T-helper 17 cell (primary cell): ENCODE data around the gene TMEM150B. TPM values are rescaled to one million over a fixed set of nuclear protein-coding genes. Genes with fewer than 3 reads are reported as not detected.

Experiments used
- ATAC-seq: fragments of 150-1000 bp; cut with Tn5 transposase; 2 replicates; pipeline ENCODE4 v1.10.0; 2021; ENCODE audit warnings: mild to moderate bottlenecking, moderate library complexity
- DNase-seq, 3 donors: peaks; one replicate each; pipeline versions ENCODE4 v3.0.0 to v3.0.0-alpha.2; 2020 to 2021
- H3K9me3 ChIP-seq: one replicate; pipeline ENCODE4 v1.7.0; 2013; ENCODE audit warnings: low read length, mild to moderate bottlenecking; ENCODE audit not compliant: control insufficient read depth, poor library complexity, severe bottlenecking
- H3K27ac Mint-ChIP-seq: one replicate; pipeline ENCODE4 v1.8.0; 2022; ENCODE audit warnings: mild to moderate bottlenecking, moderate library complexity, mixed read lengths
- H3K27me3 Mint-ChIP-seq: one replicate; pipeline ENCODE4 v1.8.0; 2022; ENCODE audit warnings: mixed read lengths
- H3K36me3 Mint-ChIP-seq: one replicate; pipeline ENCODE4 v1.8.0; 2022; ENCODE audit warnings: low read depth, mixed read lengths
- H3K4me1 Mint-ChIP-seq: one replicate; pipeline ENCODE4 v1.8.0; 2022; ENCODE audit warnings: mild to moderate bottlenecking, mixed read lengths
- H3K4me3 Mint-ChIP-seq: one replicate; pipeline ENCODE4 v1.8.0; 2022; ENCODE audit warnings: mild to moderate bottlenecking, moderate library complexity, mixed read lengths
- total RNA-seq, 4 donors: library from RNA in 2 of 4; stranded (reverse) in 2 of 4; gene quantifications; one replicate each; pipeline ENCODE4 v1.2.3 and lab custom pipeline; 2022 to 2026

The TMEM150B gene
- total RNA-seq, 2 donors from 2014 or later: 0.75 TPM; not detected in 1

GRCh38 chr19:55315956-55316525, 9.1 kb downstream of the TMEM150B start:
- H3K36me3 Mint-ChIP-seq: no peaks in the 10 kb centered on the region
- no peak overlapping the region for H3K27ac Mint-ChIP-seq
- no peak overlapping the region for H3K4me3 Mint-ChIP-seq
- H3K27me3 Mint-ChIP-seq: no peaks in the 10 kb centered on the region
- ATAC-seq (no peak), DNase-seq (no peak)
- no peaks in the 10 kb centered on the region for H3K9me3 ChIP-seq
- H3K4me1 Mint-ChIP-seq: peaks cover 2% of the 10 kb centered on the region

- H3K9me3 ChIP-seq: no peaks in the 10 kb centered on the region
- ATAC-seq: no peak
- Mint-ChIP-seq H3K27me3 (no peaks in the 10 kb centered on the region), H3K27ac (no peak overlapping the region), H3K36me3 (no peaks in the 10 kb centered on the region), H3K4me1 (peaks cover 2% of the 10 kb centered on the region), H3K4me3 (no peak overlapping the region)
- no peak for DNase-seq
These were observed 10.7 kb downstream of the TMEM150B start for GRCh38 chr19:55314396-55314795.

- ATAC-seq: no peak
- Mint-ChIP-seq H3K27ac (no peak overlapping the region), H3K4me3 (no peak overlapping the region), H3K4me1 (peaks cover 2% of the 10 kb centered on the region), H3K36me3 (no peaks in the 10 kb centered on the region), H3K27me3 (no peaks in the 10 kb centered on the region)
- H3K9me3 ChIP-seq: no peaks in the 10 kb centered on the region
- DNase-seq: no peak
These were observed 12.3 kb downstream of the TMEM150B start for GRCh38 chr19:55312621-55313512.

GRCh38 chr19:55311797-55312196, 13.3 kb downstream of the TMEM150B start:
- H3K9me3 ChIP-seq: no peaks in the 10 kb centered on the region
- Mint-ChIP-seq H3K4me3 (no peak overlapping the region), H3K36me3 (no peaks in the 10 kb centered on the region), H3K27me3 (no peaks in the 10 kb centered on the region), H3K27ac (no peak overlapping the region), H3K4me1 (peaks cover 2% of the 10 kb centered on the region)
- DNase-seq: no peak
- ATAC-seq: no peak

GRCh38 chr19:55311397-55311796, 13.7 kb downstream of the TMEM150B start:
- Mint-ChIP-seq H3K4me1 (peaks cover 2% of the 10 kb centered on the region), H3K36me3 (no peaks in the 10 kb centered on the region), H3K27me3 (no peaks in the 10 kb centered on the region), H3K27ac (no peak overlapping the region), H3K4me3 (no peak overlapping the region)
- H3K9me3 ChIP-seq: no peaks in the 10 kb centered on the region
- ATAC-seq: no peak
- no peak for DNase-seq

- H3K27ac Mint-ChIP-seq: no peak overlapping the region
- peaks cover 2% of the 10 kb centered on the region for H3K4me1 Mint-ChIP-seq
- no peaks in the 10 kb centered on the region for H3K9me3 ChIP-seq
- no peak overlapping the region for H3K4me3 Mint-ChIP-seq
- DNase-seq (no peak), ATAC-seq (no peak)
- H3K36me3 Mint-ChIP-seq: no peaks in the 10 kb centered on the region
- H3K27me3 Mint-ChIP-seq: no peaks in the 10 kb centered on the region
These were observed 14.6 kb downstream of the TMEM150B start for GRCh38 chr19:55310498-55310897.

GRCh38 chr19:55309448-55309847, 15.7 kb downstream of the TMEM150B start:
- no peak for DNase-seq
- no peak for ATAC-seq
- H3K9me3 ChIP-seq: no peaks in the 10 kb centered on the region
- peaks cover 5% of the 10 kb centered on the region for H3K4me1 Mint-ChIP-seq
- no peak overlapping the region for H3K27ac Mint-ChIP-seq
- no peaks in the 10 kb centered on the region for H3K36me3 Mint-ChIP-seq
- H3K4me3 Mint-ChIP-seq: no peak overlapping the region
- no peaks in the 10 kb centered on the region for H3K27me3 Mint-ChIP-seq

- Mint-ChIP-seq H3K4me1 (peaks cover 2% of the 10 kb centered on the region), H3K27ac (no peak overlapping the region), H3K4me3 (no peak overlapping the region), H3K36me3 (no peaks in the 10 kb centered on the region), H3K27me3 (no peaks in the 10 kb centered on the region)
- ATAC-seq: no peak
- no peak for DNase-seq
- H3K9me3 ChIP-seq: no peaks in the 10 kb centered on the region
These were observed 16.9 kb downstream of the TMEM150B start for GRCh38 chr19:55308281-55308680.

GRCh38 chr19:55306712-55307111, 18.4 kb downstream of the TMEM150B start:
- Mint-ChIP-seq H3K4me1 (peaks cover 6% of the 10 kb centered on the region), H3K4me3 (no peak overlapping the region), H3K27me3 (no peaks in the 10 kb centered on the region), H3K36me3 (no peaks in the 10 kb centered on the region), H3K27ac (no peak overlapping the region)
- H3K9me3 ChIP-seq: no peaks in the 10 kb centered on the region
- DNase-seq (no peak), ATAC-seq (no peak)

GRCh38 chr19:55305983-55306562, 19.1 kb downstream of the TMEM150B start:
- ATAC-seq (no peak), DNase-seq (no peak)
- H3K4me1 Mint-ChIP-seq: peaks cover 8% of the 10 kb centered on the region
- H3K36me3 Mint-ChIP-seq: no peaks in the 10 kb centered on the region
- no peaks in the 10 kb centered on the region for H3K27me3 Mint-ChIP-seq
- H3K4me3 Mint-ChIP-seq: no peak overlapping the region
- H3K27ac Mint-ChIP-seq: no peak overlapping the region
- H3K9me3 ChIP-seq: no peaks in the 10 kb centered on the region

GRCh38 chr19:55305491-55305890, 19.6 kb downstream of the TMEM150B start:
- Mint-ChIP-seq H3K36me3 (no peaks in the 10 kb centered on the region), H3K27me3 (no peaks in the 10 kb centered on the region), H3K27ac (no peak overlapping the region), H3K4me1 (peaks cover 8% of the 10 kb centered on the region), H3K4me3 (no peak overlapping the region)
- H3K9me3 ChIP-seq: no peaks in the 10 kb centered on the region
- ATAC-seq (peak; percentile 74), DNase-seq (peak; percentile 29 to 31 (median 29))

- Mint-ChIP-seq H3K27me3 (no peaks in the 10 kb centered on the region), H3K36me3 (no peaks in the 10 kb centered on the region), H3K27ac (no peak overlapping the region), H3K4me3 (no peak overlapping the region), H3K4me1 (peaks cover 8% of the 10 kb centered on the region)
- DNase-seq (no peak), ATAC-seq (no peak)
- no peaks in the 10 kb centered on the region for H3K9me3 ChIP-seq
These were observed 20.2 kb downstream of the TMEM150B start for GRCh38 chr19:55304980-55305379.

- Mint-ChIP-seq H3K36me3 (no peaks in the 10 kb centered on the region), H3K4me3 (no peak overlapping the region)
- no peak for DNase-seq
These were observed 20.7 kb downstream of the TMEM150B start for GRCh38 chr19:55304279-55304978.

More at GRCh38 chr19:55304279-55304978, 20.7 kb downstream of the TMEM150B start:
- no peaks in the 10 kb centered on the region for H3K27me3 Mint-ChIP-seq
- H3K27ac Mint-ChIP-seq: no peak overlapping the region
- ATAC-seq: no peak
- peaks cover 8% of the 10 kb centered on the region for H3K4me1 Mint-ChIP-seq
- no peaks in the 10 kb centered on the region for H3K9me3 ChIP-seq
